Right renal pelvis (tissue), 4 donors: ENCODE measurements around the gene PLPPR3. TPM values are rescaled to one million over a fixed set of nuclear protein-coding genes. Genes with fewer than 3 reads are reported as not detected.

Experiments used
- DNase-seq, 4 donors: peaks; one replicate each; pipeline ENCODE4 v3.0.0-alpha.2; 2013; ENCODE audit warnings: low read depth in 4 of 4, low spot score in 3 of 4, missing footprints in 1 of 4
- polyA plus RNA-seq, 4 donors: library from polyadenylated mRNA; unstranded; fragments of 120-200 nt; gene quantifications; one replicate each; pipeline ENCODE4 v1.2.1, GENCODE V29; 2013; ENCODE audit not compliant: insufficient read length in 4 of 4

PLPPR3 gene
- polyA plus RNA-seq, 4 donors = 8.6 to 19.1 (median 13.6) TPM

DNA sequence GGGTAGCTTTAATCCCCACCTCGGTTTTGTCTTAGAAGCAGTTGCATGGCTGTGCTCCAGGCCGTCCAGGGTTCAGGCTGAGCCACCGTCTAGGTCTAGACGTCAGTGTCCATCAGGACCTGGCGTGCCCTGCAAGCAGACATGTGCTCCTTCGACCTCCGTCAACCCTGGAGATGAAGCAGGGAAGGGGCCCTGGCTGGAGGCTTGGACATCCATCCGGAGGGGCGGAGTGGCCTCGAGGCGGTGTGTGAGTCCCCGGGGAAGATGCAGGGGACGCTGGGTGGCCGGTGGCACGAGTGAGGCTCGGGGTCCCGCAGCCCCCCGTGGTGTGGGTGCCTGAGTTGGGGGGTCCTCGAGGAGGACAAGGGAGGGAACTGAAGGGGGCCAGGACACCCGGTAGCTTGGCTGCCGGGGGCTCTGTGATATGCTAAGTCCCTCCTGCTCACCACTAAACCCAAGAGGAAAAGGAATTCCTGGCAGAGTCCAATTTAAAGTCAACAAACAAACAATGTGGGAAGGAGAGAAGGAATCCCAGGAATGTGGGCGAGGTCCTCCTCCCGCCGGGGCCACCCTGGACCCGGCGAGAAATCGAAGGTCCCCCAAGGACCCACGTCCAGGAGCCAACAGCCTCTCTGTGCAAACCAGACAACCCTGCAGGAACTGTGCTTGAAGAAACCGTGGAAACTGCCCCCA is 39.4 kb downstream of the PLPPR3 start:
- no peak for DNase-seq

DNA sequence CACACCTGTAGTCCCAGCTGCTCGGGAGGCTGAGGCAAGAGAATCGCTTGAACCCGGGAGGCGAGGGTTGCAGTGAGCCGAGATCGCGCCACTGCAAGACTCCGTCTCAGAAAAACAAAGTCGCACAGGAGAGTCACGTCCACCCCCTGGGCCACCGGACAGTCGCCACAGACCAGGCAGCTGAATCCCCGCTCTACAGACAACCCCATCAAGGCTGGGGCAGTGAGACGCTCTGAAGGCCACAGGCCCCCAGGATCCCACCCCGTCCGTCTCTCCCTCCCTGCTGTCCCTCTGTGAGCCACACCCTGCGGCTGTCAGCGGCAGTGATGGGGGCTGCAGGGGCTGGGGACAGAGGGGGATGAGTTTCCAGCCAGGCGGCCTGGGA is 40.0 kb downstream of the PLPPR3 start:
- DNase-seq = no peak

DNA sequence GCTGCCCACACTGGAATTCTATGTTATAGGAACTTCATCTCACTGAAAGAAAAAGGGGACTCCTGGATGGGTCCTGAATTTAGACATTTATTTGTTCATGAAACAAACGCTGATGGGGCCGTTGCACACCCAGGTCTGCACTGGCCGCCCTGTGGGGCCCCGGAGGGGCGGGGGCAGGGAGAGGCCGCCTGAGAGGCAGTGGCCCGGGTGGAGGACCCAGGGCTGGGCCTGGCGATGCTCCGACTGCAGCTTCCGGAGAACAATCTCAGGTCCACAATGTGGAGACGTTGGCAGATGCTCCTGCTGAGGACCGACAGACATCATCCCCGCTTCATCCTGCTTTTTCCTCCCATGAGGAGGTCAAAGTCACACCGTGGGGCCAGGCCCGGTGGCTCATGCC is 40.8 kb downstream of the PLPPR3 start:
- DNase-seq = no peak

DNA sequence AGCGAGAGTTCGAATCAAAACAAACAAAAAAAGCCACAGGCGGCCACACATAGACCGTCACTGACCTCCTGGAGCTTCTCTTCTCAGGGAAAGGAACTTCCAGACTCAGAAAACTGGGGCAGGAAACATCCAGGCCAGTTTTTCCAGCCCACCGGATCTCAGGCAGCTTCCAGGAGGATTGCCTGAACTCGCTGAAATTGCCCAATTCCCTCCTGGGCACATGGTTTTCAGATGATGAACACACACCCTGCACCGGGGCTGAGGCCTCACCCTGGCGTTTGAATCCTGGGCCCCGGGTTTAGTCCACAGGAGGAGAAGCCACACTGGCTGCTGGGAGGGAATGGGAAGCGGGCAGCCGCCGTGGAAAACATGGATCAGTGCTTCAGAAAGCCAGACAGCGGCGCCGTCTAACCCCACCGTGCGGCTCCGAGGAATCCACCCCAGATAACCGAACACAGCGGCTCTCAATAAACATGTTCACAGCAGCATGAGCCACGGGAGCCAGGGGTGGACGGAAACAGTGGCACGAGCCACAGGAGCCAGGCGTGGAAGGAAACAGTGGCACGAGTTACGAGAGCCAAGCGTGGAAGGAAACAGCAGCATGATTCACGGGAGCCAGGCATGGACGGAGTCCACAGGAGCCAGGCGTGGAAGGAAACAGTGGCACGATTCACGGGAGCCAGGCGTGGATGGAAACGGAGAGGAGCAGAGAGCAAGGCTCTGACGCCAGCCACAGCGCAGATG is 42.7 kb downstream of the PLPPR3 start:
- no peak for DNase-seq

DNA sequence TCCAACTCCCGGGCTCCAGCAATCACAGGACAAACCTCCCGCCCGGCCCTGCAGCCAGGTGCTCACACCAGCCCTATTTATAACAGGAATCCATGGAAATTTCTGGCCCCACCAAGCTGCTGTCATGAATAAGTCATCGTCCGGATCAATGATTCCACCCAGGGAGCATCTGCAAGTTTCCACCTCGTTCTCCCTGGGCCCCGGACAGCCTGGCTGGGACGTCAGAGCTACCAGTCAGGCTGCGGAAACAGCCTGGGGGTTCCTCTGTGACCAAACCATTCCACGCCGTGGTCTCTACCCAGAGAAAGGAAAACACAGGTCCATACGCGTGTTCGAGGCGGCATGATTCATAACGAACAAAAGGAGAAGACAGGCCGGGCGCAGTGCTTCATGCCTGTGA is 45.2 kb downstream of the PLPPR3 start:
- no peak for DNase-seq

DNA sequence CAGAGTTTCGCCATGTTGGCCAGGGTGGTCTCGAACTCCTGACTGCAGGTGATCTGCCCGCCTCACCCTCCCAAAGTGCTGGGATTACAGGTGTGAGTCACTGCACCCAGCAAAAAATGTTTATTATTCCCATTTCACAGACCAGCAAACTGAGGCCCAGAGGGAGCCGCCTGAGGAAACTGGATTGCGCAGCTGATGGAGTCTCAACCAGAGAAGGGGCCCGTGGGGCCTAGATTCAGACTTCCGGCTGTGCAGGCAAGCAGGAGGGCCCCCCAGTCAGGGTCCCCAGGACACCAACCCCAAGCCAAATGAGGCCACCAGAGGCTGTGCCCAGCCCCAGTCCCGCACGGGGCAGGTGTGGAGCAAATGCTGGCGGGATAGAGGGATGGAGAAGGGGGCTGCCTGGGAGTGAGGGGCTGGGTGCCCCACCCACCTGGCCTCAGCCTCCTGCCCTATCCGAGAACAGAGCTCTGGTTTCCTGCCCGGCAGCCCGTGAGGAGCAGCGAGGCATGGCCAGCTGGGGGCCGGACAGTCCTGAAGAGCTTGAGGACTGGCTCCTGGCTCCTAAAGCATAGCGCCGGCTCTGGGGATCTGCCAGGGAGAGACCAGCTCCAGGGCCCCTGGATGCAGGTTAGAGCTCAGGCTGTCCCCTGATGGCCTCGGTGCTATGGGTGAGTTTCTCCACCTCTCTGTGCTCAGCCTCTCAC is 48.9 kb downstream of the PLPPR3 start:
- no peak for DNase-seq

DNA sequence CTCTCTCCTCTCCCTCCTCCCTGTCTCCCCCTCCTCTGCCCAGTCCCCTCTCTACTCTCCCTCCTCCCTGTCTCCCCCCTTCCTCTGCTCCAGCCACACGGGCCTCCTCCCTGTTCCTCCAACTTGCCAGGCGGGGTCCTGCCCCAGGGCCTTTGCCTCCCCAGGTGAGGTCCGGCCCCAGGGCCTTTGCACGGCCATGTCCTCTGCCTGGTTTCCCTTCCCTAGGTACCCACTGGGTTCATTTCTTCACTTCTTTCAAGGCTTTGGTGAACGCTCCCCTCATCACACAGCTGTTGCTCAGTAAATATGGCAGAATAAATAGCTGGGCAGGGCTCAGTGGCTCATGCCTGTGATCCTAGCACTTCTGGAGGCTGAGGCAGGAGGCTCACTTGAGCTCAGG is 49.7 kb downstream of the PLPPR3 start:
- DNase-seq = no peak

DNA sequence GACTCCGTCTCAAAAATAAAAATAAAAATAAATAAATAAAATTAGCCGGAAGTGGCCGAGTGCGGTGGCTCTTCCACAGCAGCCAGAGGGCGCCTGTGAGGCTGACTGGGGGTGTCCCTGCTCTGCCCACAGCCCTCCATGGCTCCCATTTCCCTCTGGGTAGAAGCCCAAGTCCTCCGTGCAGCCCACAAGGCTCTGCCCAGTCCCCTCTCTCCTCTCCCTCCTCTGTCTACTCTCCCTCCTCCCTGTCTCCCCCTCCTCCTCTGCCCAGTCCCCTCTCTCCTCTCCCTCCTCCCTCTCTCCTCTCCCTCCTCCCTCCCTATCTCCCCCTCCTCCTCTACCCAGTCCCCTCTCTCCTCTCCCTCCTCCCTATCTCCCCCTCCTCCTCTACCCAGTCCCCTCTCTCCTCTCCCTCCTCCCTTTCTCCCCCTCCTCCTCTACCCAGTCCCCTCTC is 50.4 kb downstream of the PLPPR3 start:
- DNase-seq = no peak

DNA sequence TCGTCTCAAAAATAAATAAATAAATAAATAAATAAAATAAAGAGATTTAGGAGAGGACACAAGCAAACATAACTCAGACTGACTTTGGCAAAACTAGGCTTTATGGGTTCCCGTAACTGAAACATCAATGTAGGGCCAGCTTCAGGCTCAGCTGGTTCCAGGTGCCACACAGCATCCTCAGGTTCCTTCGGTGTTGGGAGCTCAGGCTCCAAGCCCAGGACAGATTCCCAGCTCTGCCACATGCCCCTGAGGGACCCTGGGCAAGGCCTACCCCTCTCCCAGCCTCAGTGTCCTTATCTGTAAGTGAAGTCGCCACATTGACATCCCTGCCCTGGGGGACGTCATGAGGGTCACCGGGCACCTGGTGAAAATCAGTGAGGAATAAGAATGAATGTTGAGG is 52.1 kb downstream of the PLPPR3 start:
- DNase-seq = no peak

DNA sequence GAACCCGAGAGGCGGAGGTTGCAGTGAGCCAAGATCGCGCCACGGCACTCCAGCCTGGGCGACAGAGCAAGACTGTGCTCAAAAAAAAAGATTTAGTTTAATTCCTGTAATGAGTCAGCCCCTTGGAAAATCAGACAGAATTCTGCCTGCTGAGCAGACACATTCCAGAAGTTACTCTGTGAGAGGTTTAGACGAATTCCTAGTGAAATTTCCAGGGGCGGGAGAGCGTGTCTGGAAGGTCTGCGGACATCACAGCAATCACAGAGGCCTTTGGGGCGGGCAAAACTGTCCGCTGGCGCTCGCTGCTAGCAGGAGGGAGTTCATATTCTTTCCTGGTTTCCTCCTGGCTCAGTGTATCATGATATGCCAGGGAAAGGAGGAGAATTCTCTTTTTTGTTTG is 53.3 kb downstream of the PLPPR3 start:
- no peak for DNase-seq

DNA sequence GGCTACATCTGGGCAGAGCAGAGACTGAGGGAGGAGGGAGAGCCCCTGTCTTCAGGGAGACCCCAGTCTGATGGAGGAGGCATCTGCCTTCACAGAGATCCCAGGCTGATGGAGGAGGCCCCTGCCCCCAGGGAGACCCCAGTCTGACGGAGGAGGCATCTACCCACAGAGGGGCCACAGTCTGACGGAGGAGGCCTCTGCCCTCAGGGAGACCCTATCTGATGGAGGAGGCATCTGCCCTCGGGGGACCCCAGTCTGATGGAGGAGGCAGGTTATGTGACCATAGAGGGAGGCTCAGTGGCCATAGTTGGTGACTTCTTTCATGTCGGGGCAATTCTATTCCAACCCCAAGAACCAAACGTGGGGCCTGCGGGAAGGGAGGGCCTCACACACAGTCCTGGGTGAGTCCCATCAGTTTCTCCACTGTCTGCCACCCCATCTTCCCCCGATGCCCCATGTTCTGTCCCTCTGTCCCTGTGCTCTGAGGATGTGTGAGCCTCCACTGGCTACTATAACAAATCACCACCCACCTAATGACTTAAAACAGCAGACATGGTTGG is 56.5 kb downstream of the PLPPR3 start:
- no peak for DNase-seq

DNA sequence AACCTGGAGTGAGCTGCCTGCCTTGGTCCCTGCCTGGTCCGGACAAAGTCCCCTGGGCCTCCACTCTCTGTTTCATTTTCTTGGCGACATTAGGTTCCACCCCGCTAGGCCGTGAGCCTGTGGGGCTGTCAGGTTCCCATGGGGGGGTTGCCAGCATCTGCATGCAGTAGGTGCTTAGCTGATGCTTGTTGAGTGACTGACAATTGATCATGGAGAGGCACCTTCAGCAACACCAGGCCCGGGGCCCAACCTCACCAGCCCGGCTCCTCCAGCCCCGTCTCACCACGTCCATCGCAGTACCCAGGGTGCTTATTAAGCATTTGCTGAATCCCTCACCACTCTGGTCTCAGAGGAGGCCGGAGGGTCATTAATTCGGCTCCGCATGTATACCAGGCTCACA is 57.5 kb downstream of the PLPPR3 start:
- no peak for DNase-seq

DNA sequence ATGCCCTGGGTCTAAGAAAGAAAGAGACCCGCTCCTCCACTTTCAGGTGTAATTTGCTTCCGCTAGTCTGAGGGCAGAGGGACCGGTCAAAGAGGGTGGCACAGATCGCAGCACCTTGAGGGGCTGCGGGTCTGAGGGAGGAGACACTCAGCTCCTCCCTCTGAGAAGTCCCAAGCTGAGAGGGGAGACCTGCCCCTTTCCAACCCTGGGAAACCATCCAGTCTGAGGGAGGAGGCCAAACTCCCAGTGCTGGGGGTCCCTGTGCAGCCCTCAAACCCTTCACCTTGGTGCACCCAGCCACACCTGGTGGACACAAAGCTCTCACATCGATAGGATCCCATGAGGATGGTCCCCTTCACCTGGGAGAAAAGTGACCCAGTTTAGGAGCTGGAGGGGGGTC is 57.9 kb downstream of the PLPPR3 start:
- no peak for DNase-seq

DNA sequence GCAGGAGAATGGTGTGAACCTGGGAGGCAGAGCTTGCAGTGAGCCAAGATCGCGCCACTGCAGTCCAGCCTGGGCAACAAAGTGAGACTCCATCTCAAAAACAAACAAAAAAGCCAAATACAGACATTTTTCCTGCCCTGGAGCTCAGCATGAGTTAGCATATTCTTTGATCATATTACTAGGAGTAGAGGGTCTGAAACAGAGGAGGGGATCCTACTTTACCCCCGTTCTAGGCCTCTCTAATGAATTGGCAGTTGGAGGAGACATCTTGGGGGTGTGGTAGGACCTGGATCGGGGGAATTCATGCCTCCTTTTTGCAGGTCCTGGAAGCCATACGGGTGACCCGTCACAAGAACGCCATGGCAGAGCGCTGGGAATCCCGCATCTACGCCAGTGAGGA is 58.6 kb downstream of the PLPPR3 start:
- no peak for DNase-seq

Other genes with a start within 250 kb of the PLPPR3 start
- gene BSG, start 249.4 kb downstream of the PLPPR3 start, polyA plus RNA-seq = 100 to 1,000 TPM; 419 to 639 (median 444) TPM
- under 1 TPM; 0.18 to 0.44 (median 0.23) TPM for gene HCN2, start 232.1 kb downstream of the PLPPR3 start, polyA plus RNA-seq
- gene POLRMT, start 188.4 kb downstream of the PLPPR3 start, polyA plus RNA-seq = 10 to 100 TPM; 52.8 to 71.6 (median 57.0) TPM
- under 1 TPM; 0.23 to 0.73 (median 0.48) TPM for gene FGF22, start 182.1 kb downstream of the PLPPR3 start, polyA plus RNA-seq
- gene RNF126, start 158.7 kb downstream of the PLPPR3 start, polyA plus RNA-seq = 10 to 100 TPM; 20.8 to 36.7 (median 27.4) TPM
- 10 to 100 TPM; 13.8 to 22.5 (median 16.3) TPM for gene FSTL3, start 145.6 kb downstream of the PLPPR3 start, polyA plus RNA-seq
- gene PRSS57, start 126.5 kb downstream of the PLPPR3 start, polyA plus RNA-seq = under 1 TPM; 0.17 to 0.48 (median 0.37) TPM
- gene PALM, start 113.0 kb downstream of the PLPPR3 start, polyA plus RNA-seq = 100 to 1,000 TPM in 1 of 4 donors, 10 to 100 TPM in 3; 79.7 to 121 (median 87.5) TPM
- 1 to 10 TPM; 7.6 to 9.7 (median 8.0) TPM for gene MISP, start 70.8 kb downstream of the PLPPR3 start, polyA plus RNA-seq
- gene PTBP1, start 24.5 kb downstream of the PLPPR3 start, polyA plus RNA-seq = 100 to 1,000 TPM; 365 to 458 (median 390) TPM
- 1 to 10 TPM in 2 of 4 donors, under 1 TPM in 2; 0.76 to 2.4 (median 1.2) TPM for gene AZU1, start 5.9 kb upstream of the PLPPR3 start, polyA plus RNA-seq
- 1 to 10 TPM in 2 of 4 donors, under 1 TPM in 2; 0.50 to 1.6 (median 1.2) TPM for gene PRTN3, start 19.0 kb upstream of the PLPPR3 start, polyA plus RNA-seq
- under 1 TPM in 3 of 4 donors, not detected in 1; 0.18 to 0.96 (median 0.64) TPM for gene ELANE, start 30.3 kb upstream of the PLPPR3 start, polyA plus RNA-seq
- gene CFD, start 37.7 kb upstream of the PLPPR3 start, polyA plus RNA-seq = 1 to 10 TPM; 2.1 to 5.7 (median 2.6) TPM
- gene MED16, start 71.2 kb upstream of the PLPPR3 start, polyA plus RNA-seq = 10 to 100 TPM; 57.1 to 70.8 (median 60.7) TPM
- gene RNU6-9, start 71.5 kb upstream of the PLPPR3 start, polyA plus RNA-seq = not detected
- gene R3HDM4, start 91.3 kb upstream of the PLPPR3 start, polyA plus RNA-seq = 10 to 100 TPM; 44.0 to 61.4 (median 46.7) TPM
- gene KISS1R, start 95.4 kb upstream of the PLPPR3 start, polyA plus RNA-seq = 1 to 10 TPM in 1 of 4 donors, under 1 TPM in 3; 0.38 to 1.6 (median 0.61) TPM
- 10 to 100 TPM; 19.4 to 27.4 (median 22.9) TPM for gene ARID3A, start 104.1 kb upstream of the PLPPR3 start, polyA plus RNA-seq
- gene WDR18, start 162.4 kb upstream of the PLPPR3 start, polyA plus RNA-seq = 10 to 100 TPM; 33.6 to 78.8 (median 37.7) TPM
- gene GRIN3B, start 178.5 kb upstream of the PLPPR3 start, polyA plus RNA-seq = 1 to 10 TPM in 1 of 4 donors, under 1 TPM in 3; 0.44 to 1.3 (median 0.55) TPM
- 100 to 1,000 TPM in 2 of 4 donors, 10 to 100 TPM in 2; 98.1 to 152 (median 101) TPM for gene TMEM259, start 199.2 kb upstream of the PLPPR3 start, polyA plus RNA-seq
- gene RNU6-2, start 199.6 kb upstream of the PLPPR3 start, polyA plus RNA-seq = not detected
- gene CNN2, start 204.7 kb upstream of the PLPPR3 start, polyA plus RNA-seq = 100 to 1,000 TPM; 161 to 205 (median 176) TPM
- 1 to 10 TPM; 6.2 to 8.9 (median 7.6) TPM for gene ABCA7, start 218.2 kb upstream of the PLPPR3 start, polyA plus RNA-seq
- 10 to 100 TPM in 1 of 4 donors, 1 to 10 TPM in 3; 9.3 to 12.8 (median 9.7) TPM for gene ARHGAP45, start 245.2 kb upstream of the PLPPR3 start, polyA plus RNA-seq